OCI-LY3 (cell line): ENCODE results near the gene ARHGAP15.

Source experiments
- H2AFZ ChIP-seq: fragments of 200-600, 300-600 bp; shearing (Covaris generic); 2 replicates; pipeline ENCODE4 v1.6.0; 2014; ENCODE audit warnings: antibody characterized with exemption, low read depth, low read length
- H3K27ac ChIP-seq: fragments of 200-600, 300-600 bp; sonication (generic); 2 replicates; pipeline ENCODE4 v1.5.1; 2014; ENCODE audit warnings: mild to moderate bottlenecking, low read length, moderate library complexity, mixed read lengths
- H3K27me3 ChIP-seq: fragments of 200-600, 300-600 bp; sonication (generic); 2 replicates; pipeline ENCODE4 v1.6.1; 2014; ENCODE audit warnings: low read depth, low read length, mixed read lengths
- H3K36me3 ChIP-seq: fragments of 200-600, 300-600 bp; sonication (generic); replicated peaks from 2 replicates; pipeline ENCODE3; 2014; ENCODE audit warnings: low read depth, low read length, mixed read lengths
- H3K4me1 ChIP-seq: fragments of 300-600, 200-600 bp; sonication (generic); 2 replicates; pipeline ENCODE4 v1.6.1; 2014; ENCODE audit warnings: low read length, mixed read lengths
- H3K4me2 ChIP-seq: fragments of 200-600, 300-600 bp; sonication (generic); 2 replicates; pipeline ENCODE4 v1.6.1; 2014; ENCODE audit warnings: low read length, mixed read lengths
- H3K4me3 ChIP-seq: fragments of 300-600, 200-600 bp; sonication (generic); 2 replicates; pipeline ENCODE4 v1.5.1; 2014; ENCODE audit warnings: antibody characterized with exemption, mild to moderate bottlenecking, low read length, moderate library complexity
- H3K79me2 ChIP-seq: fragments of 300-600, 200-600 bp; shearing (Covaris generic); 2 replicates; pipeline ENCODE4 v1.6.1; 2014; ENCODE audit warnings: mild to moderate bottlenecking, low read length, mixed read lengths
- H3K9ac ChIP-seq: fragments of 300-600, 200-600 bp; shearing (Covaris generic); 2 replicates; pipeline ENCODE4 v1.6.0; 2014; ENCODE audit warnings: mild to moderate bottlenecking, low read length, moderate library complexity
- H3K9me3 ChIP-seq: fragments of 200-600, 300-600 bp; shearing (Covaris generic); 2 replicates; pipeline ENCODE4 v1.6.1; 2014; ENCODE audit warnings: low read length, mixed read lengths; ENCODE audit not compliant: insufficient read depth
- H4K20me1 ChIP-seq: fragments of 200-600, 300-600 bp; sonication (generic); 2 replicates; pipeline ENCODE4 v1.6.1; 2016; ENCODE audit warnings: low read length, mixed read lengths; ENCODE audit not compliant: insufficient read depth
- CTCF ChIP-seq: fragments of 200-600, 300-600 bp; sonication (generic); IDR thresholded peaks from 2 replicates; pipeline ENCODE4 v1.5.1; 2014; ENCODE audit warnings: antibody characterized with exemption, low read length, low read depth
- EZH2phosphoT487 ChIP-seq: fragments of 200-600 bp; shearing (Covaris generic); IDR thresholded peaks from 2 replicates; pipeline ENCODE4 v1.6.1; 2018; ENCODE audit warnings: antibody characterized with exemption, mixed run types, low read depth

Gene ARHGAP15

GRCh38 chr2:143574069-143574468 is 444.9 kb downstream of the ARHGAP15 start:
- Histone ChIP-seq H3K4me1 (peaks cover 10% of the 10 kb centered on the region; the same call in 1 of the 2 replicates), H3K79me2 (no peaks in the 10 kb centered on the region), H3K27me3 (no peaks in the 10 kb centered on the region), H3K4me3 (no peak overlapping the region), H3K4me2 (no peak overlapping the region), H4K20me1 (no peaks in the 10 kb centered on the region), H3K9ac (no peak overlapping the region), H2AFZ (no peak overlapping the region), H3K27ac (no peak overlapping the region), H3K36me3 (no peaks in the 10 kb centered on the region), H3K9me3 (no peaks in the 10 kb centered on the region)
- TF ChIP-seq CTCF (no peak), EZH2phosphoT487 (no peak)

- Histone ChIP-seq H3K9me3 (no peaks in the 10 kb centered on the region), H3K9ac (no peak overlapping the region), H3K4me1 (peaks cover 10% of the 10 kb centered on the region; the same call in 1 of the 2 replicates), H2AFZ (no peak overlapping the region), H3K79me2 (no peaks in the 10 kb centered on the region), H4K20me1 (no peaks in the 10 kb centered on the region), H3K36me3 (no peaks in the 10 kb centered on the region), H3K27me3 (no peaks in the 10 kb centered on the region), H3K4me3 (no peak overlapping the region), H3K27ac (no peak overlapping the region), H3K4me2 (no peak overlapping the region)
- TF ChIP-seq CTCF = peak; percentile 60
- no peak for TF ChIP-seq EZH2phosphoT487
Observed at GRCh38 chr2:143575340-143575739, 446.1 kb downstream of the ARHGAP15 start.

- Histone ChIP-seq H2AFZ (no peak overlapping the region), H3K4me2 (no peak overlapping the region)
Observed at GRCh38 chr2:143577489-143577888, 448.3 kb downstream of the ARHGAP15 start.

GRCh38 chr2:143579456-143579855 is 450.2 kb downstream of the ARHGAP15 start:
- TF ChIP-seq EZH2phosphoT487 (no peak), CTCF (no peak)
- Histone ChIP-seq H3K36me3 (no peaks in the 10 kb centered on the region), H3K4me3 (no peak overlapping the region), H3K9me3 (no peaks in the 10 kb centered on the region), H3K79me2 (no peaks in the 10 kb centered on the region), H2AFZ (no peak overlapping the region), H3K4me2 (no peak overlapping the region), H4K20me1 (no peaks in the 10 kb centered on the region), H3K27me3 (no peaks in the 10 kb centered on the region), H3K4me1 (peaks cover 11% of the 10 kb centered on the region; the same call in 1 of the 2 replicates), H3K9ac (no peak overlapping the region), H3K27ac (no peak overlapping the region)

More at GRCh38 chr2:143577489-143577888, 448.3 kb downstream of the ARHGAP15 start:
- Histone ChIP-seq H3K27ac (no peak overlapping the region), H3K36me3 (no peaks in the 10 kb centered on the region), H3K9me3 (no peaks in the 10 kb centered on the region), H3K4me3 (no peak overlapping the region), H3K79me2 (no peaks in the 10 kb centered on the region), H3K4me1 (peaks cover 11% of the 10 kb centered on the region; the same call in 1 of the 2 replicates), H4K20me1 (no peaks in the 10 kb centered on the region), H3K9ac (no peak overlapping the region), H3K27me3 (no peaks in the 10 kb centered on the region)
- no peak for TF ChIP-seq CTCF
- TF ChIP-seq EZH2phosphoT487 = no peak
